Measurements from ENCODE around the gene TAL2. TPM values are rescaled to one million over a fixed set of nuclear protein-coding genes. Genes with fewer than 3 reads are reported as not detected.

Gene TAL2
- not detected for total RNA-seq
- 0.16 TPM for total RNA-seq (2013)

DNA sequence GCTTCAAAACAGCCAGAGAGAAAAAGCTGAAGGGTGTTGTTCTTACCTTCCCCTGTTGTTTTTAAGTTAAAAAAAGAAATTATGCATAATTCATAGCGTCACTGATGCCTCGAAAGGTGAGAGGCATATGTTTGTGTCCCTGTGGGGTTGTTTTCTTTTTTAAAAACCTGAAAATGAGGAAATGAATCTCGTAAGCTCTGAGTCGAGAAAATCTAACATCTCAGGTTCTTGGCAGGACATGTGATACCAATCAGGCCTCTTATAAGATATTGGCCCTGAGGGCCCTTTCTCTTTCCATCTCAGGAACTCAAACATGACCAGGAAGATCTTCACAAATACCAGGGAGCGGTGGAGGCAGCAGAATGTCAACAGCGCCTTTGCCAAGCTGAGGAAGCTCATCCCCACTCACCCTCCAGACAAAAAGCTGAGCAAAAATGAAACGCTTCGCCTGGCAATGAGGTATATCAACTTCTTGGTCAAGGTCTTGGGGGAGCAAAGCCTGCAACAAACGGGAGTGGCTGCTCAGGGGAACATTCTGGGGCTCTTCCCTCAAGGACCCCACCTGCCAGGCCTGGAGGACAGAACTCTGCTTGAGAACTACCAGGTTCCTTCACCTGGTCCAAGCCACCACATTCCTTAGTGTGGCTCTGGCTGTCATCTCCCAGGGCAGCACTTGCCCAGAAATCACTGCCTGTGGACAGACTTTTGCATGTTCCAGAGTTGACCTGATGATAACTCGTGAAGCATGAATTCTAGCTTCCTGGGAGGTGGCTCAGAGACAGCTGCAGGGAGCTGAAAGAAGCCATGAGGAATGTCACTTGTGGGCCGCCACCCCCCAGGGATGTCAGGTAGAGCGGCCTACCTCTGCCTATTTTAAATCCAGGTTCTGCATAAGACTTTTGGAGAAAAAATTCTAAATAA lies at the start of gene TAL2:
Gene TAL2 (plus strand): TSS at position 274 of the 921 bp plus-strand sequence. CDS start 40 bp downstream, at position 314.
- peak within 1 kb of the TSS; percentile 19 for H3K27ac ChIP-seq (ENCODE audit: low read length)
- H3K4me3 ChIP-seq (ENCODE audit: low read length): no peak within 1 kb of the TSS
- H3K4me1 Mint-ChIP-seq: no peaks in the 10 kb centered on the region
- peaks cover 4% of the 10 kb centered on the region for H3K27me3 ChIP-seq (ENCODE audit: control insufficient read depth, insufficient read depth, low read length)
- H3K4me1 ChIP-seq (ENCODE audit: control insufficient read depth, insufficient read depth, low read length): peaks cover 7% of the 10 kb centered on the region
- no peaks in the 10 kb centered on the region for H3K36me3 ChIP-seq (ENCODE audit: control insufficient read depth, insufficient read depth, low read length)
- no peak within 1 kb of the TSS for H3K27ac Mint-ChIP-seq
- no peak for DNase-seq
- H3K4me3 Mint-ChIP-seq: no peak within 1 kb of the TSS
- no peaks in the 10 kb centered on the region for H3K9me3 Mint-ChIP-seq
- no peak for TF ChIP-seq CTCF (IDR thresholded peaks at IDR 0.05)
- no peaks in the 10 kb centered on the region for H3K9me3 ChIP-seq (ENCODE audit: control insufficient read depth, insufficient read depth, low read length)
- no peak for ATAC-seq
- intact Hi-C loops (cut with micrococcal nuclease): no loop called here
- H3K27me3 Mint-ChIP-seq (ENCODE audit: low read depth in 2 of 2): peaks cover 22 to 24% of the 10 kb centered on the region in 2 donors
- WGBS (ENCODE audit: insufficient coverage): 78% methylated on average over 12 of the region's 12 CpGs
- H3K36me3 Mint-ChIP-seq: no peaks in the 10 kb centered on the region

DNA sequence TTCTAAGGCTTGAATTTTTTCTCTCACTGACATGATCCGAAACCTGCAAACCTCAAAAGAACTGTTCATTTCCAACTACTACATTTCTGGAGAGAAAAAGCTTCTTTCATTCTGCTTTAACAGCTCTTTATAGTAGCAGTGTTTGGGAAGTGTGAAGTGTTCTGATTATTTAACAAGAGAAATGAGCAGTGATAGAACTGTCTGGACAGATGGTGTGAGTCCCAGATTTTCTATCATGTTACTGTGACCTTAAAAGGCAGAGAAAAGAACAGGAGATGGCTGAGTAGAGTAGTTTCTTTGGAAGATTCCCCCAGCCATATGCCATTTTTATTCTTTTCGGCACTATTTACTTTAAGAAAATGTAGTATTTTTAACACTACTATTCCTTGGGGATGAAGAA lies 41.3 kb upstream of the TAL2 start:
- H3K27ac Mint-ChIP-seq: no peak overlapping the region

GRCh38 chr9:105625088-105625487 lies 37.2 kb upstream of the TAL2 start:
- no peaks in the 10 kb centered on the region for H3K9me3 ChIP-seq (ENCODE audit: control insufficient read depth, insufficient read depth, low read length)
- no peaks in the 10 kb centered on the region for H3K4me1 ChIP-seq (ENCODE audit: control insufficient read depth, insufficient read depth, low read length)
- TF ChIP-seq CTCF (IDR thresholded peaks at IDR 0.05): no peak
- ATAC-seq: no peak
- intact Hi-C loops (cut with micrococcal nuclease): no loop called here
- no peak for DNase-seq
- H3K36me3 Mint-ChIP-seq: no peaks in the 10 kb centered on the region
- H3K4me3 Mint-ChIP-seq: no peak overlapping the region
- peaks cover 5% of the 10 kb centered on the region for H3K36me3 ChIP-seq (ENCODE audit: control insufficient read depth, insufficient read depth, low read length)
- H3K27me3 ChIP-seq (ENCODE audit: control insufficient read depth, insufficient read depth, low read length): no peaks in the 10 kb centered on the region
- H3K4me1 Mint-ChIP-seq: no peaks in the 10 kb centered on the region
- H3K27me3 Mint-ChIP-seq (ENCODE audit: low read depth in 2 of 2): no peaks in the 10 kb centered on the region
- H3K4me3 ChIP-seq (ENCODE audit: low read length): no peak overlapping the region
- 85% methylated on average over 1 of the region's 1 CpG for WGBS (ENCODE audit: insufficient coverage)
- no peak overlapping the region for H3K27ac Mint-ChIP-seq
- no peak overlapping the region for H3K27ac ChIP-seq (ENCODE audit: low read length)
- no peaks in the 10 kb centered on the region for H3K9me3 Mint-ChIP-seq

More for the DNA sequence above, 41.3 kb upstream of the TAL2 start:
- ATAC-seq (no peak), DNase-seq (no peak)
- no peaks in the 10 kb centered on the region for H3K36me3 Mint-ChIP-seq
- no CpG with 5 or more reads among the region's 2 CpGs for WGBS (ENCODE audit: insufficient coverage)
- H3K4me1 Mint-ChIP-seq: no peaks in the 10 kb centered on the region
- intact Hi-C loops (cut with micrococcal nuclease): no loop called here
- Histone ChIP-seq H3K4me3 (ENCODE audit: low read length) (no peak overlapping the region), H3K27ac (ENCODE audit: low read length) (no peak overlapping the region), H3K27me3 (ENCODE audit: control insufficient read depth, insufficient read depth, low read length) (no peaks in the 10 kb centered on the region), H3K9me3 (ENCODE audit: control insufficient read depth, insufficient read depth, low read length) (no peaks in the 10 kb centered on the region), H3K36me3 (ENCODE audit: control insufficient read depth, insufficient read depth, low read length) (peaks cover 5% of the 10 kb centered on the region), H3K4me1 (ENCODE audit: control insufficient read depth, insufficient read depth, low read length) (no peaks in the 10 kb centered on the region)
- H3K4me3 Mint-ChIP-seq: no peak overlapping the region
- H3K9me3 Mint-ChIP-seq: no peaks in the 10 kb centered on the region
- H3K27me3 Mint-ChIP-seq (ENCODE audit: low read depth in 2 of 2): no peaks in the 10 kb centered on the region
- TF ChIP-seq CTCF (IDR thresholded peaks at IDR 0.05): no peak
